HCT116 (cell line): ENCODE data around the gene CBFA2T3. TPM values are rescaled to one million over a fixed set of nuclear protein-coding genes. Genes with fewer than 3 reads are reported as not detected.

Experiments
- ATAC-seq: fragments of 200-7000 bp; cut with Tn5 transposase; 2 replicates; pipeline ENCODE4 v1.9.1; 2020; ENCODE audit warnings: mild to moderate bottlenecking, moderate library complexity
- BruUV-seq: library from RNA; stranded (reverse); fragments of 400-500 nt; replicated peaks from 2 replicates; lab custom pipeline; 2021; lab: Mats Ljungman, UMichigan
- CTCF ChIA-PET: fragments of 300-600 bp; sonication (Branson Sonifier 250); formaldehyde crosslinking; loops from one replicate; lab custom pipeline; 2021; ENCODE audit warnings: antibody characterized with exemption; lab: Charles Lee
- POLR2A ChIA-PET: fragments of 300-600, 350-600 bp; sonication (Branson Sonifier 250); formaldehyde crosslinking; loops from one replicate; lab custom pipeline; 2021; ENCODE audit warnings: antibody characterized with exemption; lab: Charles Lee
- RAD21 ChIA-PET, 2 experiments: fragments of 300-600 bp; sonication (Branson Sonifier 250); formaldehyde crosslinking; loops; one replicate each; lab custom pipeline; 2023; ENCODE audit warnings: low total read pairs in 2 of 2; ENCODE audit not compliant: uncharacterized antibody in 2 of 2, unreplicated experiment in 2 of 2, low non-redundant PET in 1 of 2; lab: Charles Lee
- DNase-seq: peaks from one replicate; pipeline ENCODE4 v3.0.0-alpha.2; 2010; ENCODE audit warnings: low read depth, low spot score
- H2AFZ ChIP-seq: fragments of 200-600 bp; shearing (Covaris generic), sonication (generic); 2 replicates; pipeline ENCODE4 v1.6.1; 2017; ENCODE audit warnings: low read depth, mixed run types, mixed read lengths, antibody characterized with exemption, low read length; ENCODE audit not compliant: poor library complexity, severe bottlenecking
- H3K27ac ChIP-seq: 2 replicates; pipeline ENCODE4 v1.5.1; 2012; ENCODE audit warnings: low read depth, low read length
- H3K27me3 ChIP-seq: fragments of 200-600 bp; sonication (generic); 2 replicates; pipeline ENCODE4 v1.6.1; 2016; ENCODE audit warnings: mixed run types, low read length, mixed read lengths; ENCODE audit not compliant: insufficient read depth
- H3K36me3 ChIP-seq, 2 experiments: fragments of 200-500 bp in 1 of 2; fragments of 200-600 bp in 1 of 2; sonication (Bioruptor generic) in 1 of 2; sonication (generic) in 1 of 2; 2 replicates each; pipeline versions ENCODE4 v1.5.1 to v1.6.1; 2014 to 2016; ENCODE audit warnings: low read length in 2 of 2, inconsistent platforms in 1 of 2, mixed read lengths in 1 of 2, mixed run types in 1 of 2; ENCODE audit not compliant: insufficient read depth in 2 of 2, control insufficient read depth in 1 of 2
- H3K4me1 ChIP-seq, 2 experiments: fragments of 200-600 bp in 1 of 2; sonication (generic) in 1 of 2; 2 replicates each; pipeline versions ENCODE4 v1.5.1 to v1.6.1; 2012 to 2017; ENCODE audit warnings: low read length in 2 of 2, inconsistent platforms in 1 of 2, mild to moderate bottlenecking in 1 of 2, mixed read lengths in 1 of 2, mixed run types in 1 of 2, moderate library complexity in 1 of 2; ENCODE audit not compliant: insufficient read depth in 2 of 2, control insufficient read depth in 1 of 2
- H3K4me2 ChIP-seq: fragments of 200-600 bp; sonication (generic); 2 replicates; pipeline ENCODE4 v1.6.1; 2017; ENCODE audit warnings: mixed run types, low read length, mixed read lengths
- H3K4me3 ChIP-seq, 2 experiments: fragments of 200-600 bp in 1 of 2; sonication (generic) in 1 of 2; replicated peaks in 1 of 2; 2 replicates each; pipeline ENCODE4 v1.5.1; 2011 to 2016; ENCODE audit warnings: low read length in 2 of 2, control low read depth in 1 of 2, low read depth in 1 of 2, mild to moderate bottlenecking in 1 of 2, mixed read lengths in 1 of 2, mixed run types in 1 of 2
- H3K79me2 ChIP-seq: fragments of 200-600 bp; sonication (generic); 2 replicates; pipeline ENCODE4 v1.6.1; 2017; ENCODE audit warnings: mild to moderate bottlenecking, mixed run types, low read length, moderate library complexity, mixed read lengths; ENCODE audit not compliant: insufficient read depth
- H3K9ac ChIP-seq: fragments of 200-600 bp; sonication (generic); 2 replicates; pipeline ENCODE4 v1.6.1; 2016; ENCODE audit warnings: low read length, mixed read lengths
- H3K9me2 ChIP-seq: fragments of 200-600 bp; sonication (generic), shearing (Covaris generic); 2 replicates; pipeline ENCODE4 v1.6.1; 2017; ENCODE audit warnings: mixed run types, mild to moderate bottlenecking, moderate library complexity; ENCODE audit not compliant: insufficient read depth
- H3K9me3 ChIP-seq, 2 experiments: fragments of 200-500 bp in 1 of 2; fragments of 200-600 bp in 1 of 2; sonication (Bioruptor generic) in 1 of 2; sonication (generic) in 1 of 2; 2 replicates each; pipeline ENCODE4 v1.6.1; 2014 to 2017; ENCODE audit warnings: low read length in 2 of 2, mixed read lengths in 2 of 2, inconsistent platforms in 1 of 2, low read depth in 1 of 2, mild to moderate bottlenecking in 1 of 2, mixed run types in 1 of 2, moderate library complexity in 1 of 2; ENCODE audit not compliant: control insufficient read depth in 1 of 2, insufficient read depth in 1 of 2
- H4K20me1 ChIP-seq: fragments of 200-600 bp; sonication (generic), shearing (Covaris generic); 2 replicates; pipeline ENCODE4 v1.6.1; 2017; ENCODE audit warnings: mixed run types, mild to moderate bottlenecking, moderate library complexity; ENCODE audit not compliant: insufficient read depth
- CBX3 ChIP-seq: IDR thresholded peaks from 2 replicates; pipeline ENCODE4 v1.6.1; 2012; ENCODE audit warnings: low read depth
- ELF1 ChIP-seq: IDR thresholded peaks from 2 replicates; pipeline ENCODE4 v1.6.1; 2012; ENCODE audit warnings: low read depth, borderline replicate concordance
- JUND ChIP-seq: IDR thresholded peaks from 2 replicates; pipeline ENCODE4 v1.6.1; 2012
- POLR2A ChIP-seq: IDR thresholded peaks from 2 replicates; pipeline ENCODE4 v1.7.0; 2011; ENCODE audit warnings: borderline replicate concordance; ENCODE audit not compliant: insufficient read depth, insufficient read length; ENCODE audit errors: extremely low read depth
- TCF7L2 ChIP-seq: IDR thresholded peaks from 2 replicates; pipeline ENCODE4 v1.7.0; 2011; ENCODE audit warnings: borderline replicate concordance, inconsistent platforms; ENCODE audit not compliant: insufficient read depth, insufficient read length; ENCODE audit errors: extremely low read depth
- ZFX ChIP-seq: fragments of 450-650 bp; IDR thresholded peaks from 2 replicates; pipeline ENCODE4 v1.6.1; 2017
- ZNF274 ChIP-seq: fragments of 200-500 bp; sonication (Bioruptor generic); IDR thresholded peaks from 2 replicates; pipeline ENCODE4 v1.6.1; 2014; ENCODE audit warnings: mild to moderate bottlenecking, low read depth, low read length, inconsistent platforms
- intact Hi-C: fragments of 100-400 bp; cut with micrococcal nuclease; formaldehyde crosslinking; loops from 2 replicates; pipeline ENCODE4 v1.10.0; 2022
- total RNA-seq: library from RNA; stranded (reverse); gene quantifications from one replicate; pipeline ENCODE4 v1.2.1, GENCODE V29; 2021; ENCODE audit not compliant: unreplicated experiment
- TF ChIP-seq, protein P1 (sequence below): IDR thresholded peaks from 2 replicates; pipeline ENCODE4 v1.6.1; 2012
- TF ChIP-seq, protein P2 (sequence below): IDR thresholded peaks from 2 replicates; pipeline ENCODE4 v1.6.1; 2012; ENCODE audit warnings: low read depth
- TF ChIP-seq, protein P3 (sequence below): IDR thresholded peaks from 2 replicates; pipeline ENCODE4 v1.6.1; 2012

CBFA2T3 gene
- total RNA-seq, 1 experiment from 2014 or later: 19.1 TPM

DNA sequence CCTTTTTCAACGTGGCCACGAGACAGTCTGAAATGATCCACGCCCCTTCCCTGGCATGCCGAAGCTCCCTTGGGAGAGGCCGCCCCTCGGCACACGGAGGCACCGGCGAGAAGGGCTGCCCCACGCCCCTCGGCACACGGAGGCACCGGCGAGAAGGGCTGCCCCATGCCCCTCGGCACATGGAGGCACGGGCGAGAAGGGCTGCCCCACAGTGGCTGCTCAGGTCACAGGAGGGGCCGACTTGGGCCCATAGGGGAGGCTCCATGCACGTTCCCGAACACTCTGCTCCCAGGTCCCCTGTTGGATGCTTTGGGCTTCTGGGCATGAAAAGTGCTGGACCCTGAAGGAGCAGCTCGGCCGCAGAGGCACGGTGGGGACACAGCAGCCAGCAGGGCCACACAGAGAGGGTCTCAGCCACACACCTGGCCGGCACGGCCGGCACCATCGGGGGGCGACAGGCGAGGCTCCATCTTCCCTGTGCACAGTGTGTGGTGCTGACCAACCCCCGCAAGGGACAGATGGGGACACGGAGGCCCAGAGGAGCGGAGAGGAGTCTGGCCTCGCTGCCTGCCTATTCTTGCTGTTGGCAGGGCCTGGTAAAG, 42.8 kb downstream of the CBFA2T3 start:
- Histone ChIP-seq H3K4me1 (peaks cover 3 to 10% of the 10 kb centered on the region in 2 experiments; a peak in 3 of 4 replicates), H3K4me2 (no peak overlapping the region), H3K9me3 (no peaks in the 10 kb centered on the region; a peak in 1 of 4 replicates), H3K27me3 (no peaks in the 10 kb centered on the region), H2AFZ (no peak overlapping the region), H3K9me2 (no peaks in the 10 kb centered on the region), H3K4me3 (no peak overlapping the region)
- no TSS peak for BruUV-seq
- CTCF ChIA-PET: no interaction called here
- RAD21 ChIA-PET: no interaction called here
- TF ChIP-seq, protein P1, sequence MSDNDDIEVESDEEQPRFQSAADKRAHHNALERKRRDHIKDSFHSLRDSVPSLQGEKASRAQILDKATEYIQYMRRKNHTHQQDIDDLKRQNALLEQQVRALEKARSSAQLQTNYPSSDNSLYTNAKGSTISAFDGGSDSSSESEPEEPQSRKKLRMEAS: no peak
- no peak for TF ChIP-seq ELF1
- TF ChIP-seq, protein P2, sequence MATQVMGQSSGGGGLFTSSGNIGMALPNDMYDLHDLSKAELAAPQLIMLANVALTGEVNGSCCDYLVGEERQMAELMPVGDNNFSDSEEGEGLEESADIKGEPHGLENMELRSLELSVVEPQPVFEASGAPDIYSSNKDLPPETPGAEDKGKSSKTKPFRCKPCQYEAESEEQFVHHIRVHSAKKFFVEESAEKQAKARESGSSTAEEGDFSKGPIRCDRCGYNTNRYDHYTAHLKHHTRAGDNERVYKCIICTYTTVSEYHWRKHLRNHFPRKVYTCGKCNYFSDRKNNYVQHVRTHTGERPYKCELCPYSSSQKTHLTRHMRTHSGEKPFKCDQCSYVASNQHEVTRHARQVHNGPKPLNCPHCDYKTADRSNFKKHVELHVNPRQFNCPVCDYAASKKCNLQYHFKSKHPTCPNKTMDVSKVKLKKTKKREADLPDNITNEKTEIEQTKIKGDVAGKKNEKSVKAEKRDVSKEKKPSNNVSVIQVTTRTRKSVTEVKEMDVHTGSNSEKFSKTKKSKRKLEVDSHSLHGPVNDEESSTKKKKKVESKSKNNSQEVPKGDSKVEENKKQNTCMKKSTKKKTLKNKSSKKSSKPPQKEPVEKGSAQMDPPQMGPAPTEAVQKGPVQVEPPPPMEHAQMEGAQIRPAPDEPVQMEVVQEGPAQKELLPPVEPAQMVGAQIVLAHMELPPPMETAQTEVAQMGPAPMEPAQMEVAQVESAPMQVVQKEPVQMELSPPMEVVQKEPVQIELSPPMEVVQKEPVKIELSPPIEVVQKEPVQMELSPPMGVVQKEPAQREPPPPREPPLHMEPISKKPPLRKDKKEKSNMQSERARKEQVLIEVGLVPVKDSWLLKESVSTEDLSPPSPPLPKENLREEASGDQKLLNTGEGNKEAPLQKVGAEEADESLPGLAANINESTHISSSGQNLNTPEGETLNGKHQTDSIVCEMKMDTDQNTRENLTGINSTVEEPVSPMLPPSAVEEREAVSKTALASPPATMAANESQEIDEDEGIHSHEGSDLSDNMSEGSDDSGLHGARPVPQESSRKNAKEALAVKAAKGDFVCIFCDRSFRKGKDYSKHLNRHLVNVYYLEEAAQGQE: no peak
- no peak for TF ChIP-seq ZFX
- no peak for TF ChIP-seq ZNF274
- TF ChIP-seq CBX3: no peak
- TF ChIP-seq, protein P3, sequence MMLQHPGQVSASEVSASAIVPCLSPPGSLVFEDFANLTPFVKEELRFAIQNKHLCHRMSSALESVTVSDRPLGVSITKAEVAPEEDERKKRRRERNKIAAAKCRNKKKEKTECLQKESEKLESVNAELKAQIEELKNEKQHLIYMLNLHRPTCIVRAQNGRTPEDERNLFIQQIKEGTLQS: no peak
- TF ChIP-seq POLR2A: no peak
- TF ChIP-seq JUND: no peak
- TF ChIP-seq TCF7L2: no peak
- TF ChIP-seq, all 23 proteins: peak for 0
- POLR2A ChIA-PET: no interaction called here
- intact Hi-C loops: no loop called here
- H3K79me2 ChIP-seq: peaks cover 7% of the 10 kb centered on the region; the same call in 1 of the 2 replicates
- H3K36me3 ChIP-seq: no peaks in the 10 kb centered on the region
- DNase-seq (no peak), ATAC-seq (no peak)
- H3K9ac ChIP-seq: no peak overlapping the region
- no peak overlapping the region for H3K27ac ChIP-seq
- no peaks in the 10 kb centered on the region for H4K20me1 ChIP-seq
